Peyer's patch (tissue), 4 donors: ENCODE measurements around the gene YIF1A.

Experiments
- CTCF ChIP-seq, 6 experiments: fragments of 450-650 bp in 4 of 6; fragments of 200-600 bp in 2 of 6; sonication (generic) in 1 of 6; IDR thresholded peaks; one replicate each; pipeline ENCODE4 v1.5.1; 2017 to 2019; ENCODE audit warnings: antibody characterized with exemption in 6 of 6, mild to moderate bottlenecking in 3 of 6, moderate library complexity in 1 of 6
- POLR2A ChIP-seq, 2 donors: fragments of 450-650 bp; IDR thresholded peaks; one replicate each; pipeline ENCODE4 v1.5.1; 2017; ENCODE audit warnings: antibody characterized with exemption in 2 of 2, mild to moderate bottlenecking in 2 of 2, moderate library complexity in 2 of 2

GRCh38 chr11:66323684-66324083, 34.7 kb upstream of the YIF1A start:
- no peak for TF ChIP-seq CTCF (IDR thresholded peaks at IDR 0.05)
- TF ChIP-seq POLR2A (IDR thresholded peaks at IDR 0.05): no peak
